ENCODE data around the gene PKHD1. TPM values are rescaled to one million over a fixed set of nuclear protein-coding genes. Genes with fewer than 3 reads are reported as not detected.
A peak's percentile ranks its signal among the peaks of the same experiment; 100 is the strongest.

PKHD1 gene
- total and polyA plus RNA-seq, 11 donors = 0.02 to 0.04 TPM; not detected in 9

GRCh38 chr6:52000064-52000463 is 87.3 kb downstream of the PKHD1 start:
- Histone ChIP-seq H3K4me3 (no peak overlapping the region), H3K27me3 (peaks cover 0 to 10% (median 0%) of the 10 kb centered on the region in 9 donors), H3K36me3 (no peaks in the 10 kb centered on the region), H3K4me1 (no peaks in the 10 kb centered on the region), H3K9me3 (no peaks in the 10 kb centered on the region), H3K27ac (no peak overlapping the region)
- intact Hi-C loops (cut with DNase I) = no loop called here
- WGBS, 4 donors = 83 to 88% (median 84%) methylated on average over 3 of the region's 3 CpGs
- DNase-seq (no peak), ATAC-seq (no peak)
- TF ChIP-seq POLR2A (IDR thresholded peaks at IDR 0.05) = no peak
- no peak for TF ChIP-seq CTCF (IDR thresholded peaks at IDR 0.05)

- no peaks in the 10 kb centered on the region for H3K36me3 ChIP-seq
- DNase-seq (no peak), ATAC-seq (no peak)
- H3K27me3 ChIP-seq = peaks cover 0 to 10% (median 0%) of the 10 kb centered on the region in 9 donors
- peak overlapping the region in 1 of 12 donors; percentile 48 for H3K27ac ChIP-seq
- H3K9me3 ChIP-seq = no peaks in the 10 kb centered on the region
- H3K4me3 ChIP-seq = no peak overlapping the region
- TF ChIP-seq CTCF (IDR thresholded peaks at IDR 0.05) = no peak
- intact Hi-C loops (cut with DNase I) = no loop called here
- H3K4me1 ChIP-seq = no peaks in the 10 kb centered on the region
- 78 to 88% (median 80%) methylated on average over 6 of the region's 6 CpGs for WGBS, 4 donors
These were observed 91.0 kb downstream of the PKHD1 start for GRCh38 chr6:51996296-51996947.

GRCh38 chr6:51995214-51995755 is 92.1 kb downstream of the PKHD1 start:
- intact Hi-C loops (cut with DNase I) = no loop called here
- ATAC-seq (no peak), DNase-seq (no peak)
- H3K36me3 ChIP-seq = no peaks in the 10 kb centered on the region
- H3K27ac ChIP-seq = peak overlapping the region in 1 of 12 donors; percentile 48
- H3K27me3 ChIP-seq = peaks cover 0 to 10% (median 0%) of the 10 kb centered on the region in 9 donors
- H3K4me3 ChIP-seq = no peak overlapping the region
- TF ChIP-seq POLR2A (IDR thresholded peaks at IDR 0.05) (no peak), CTCF (IDR thresholded peaks at IDR 0.05) (no peak)
- H3K9me3 ChIP-seq = no peaks in the 10 kb centered on the region
- H3K4me1 ChIP-seq = no peaks in the 10 kb centered on the region
- WGBS, 4 donors = 35 to 51% (median 45%) methylated on average over 1 of the region's 1 CpG

- H3K27ac ChIP-seq = no peak overlapping the region
- intact Hi-C loops (cut with DNase I) = no loop called here
- no peak overlapping the region for H3K4me3 ChIP-seq
- no peaks in the 10 kb centered on the region for H3K9me3 ChIP-seq
- TF ChIP-seq CTCF (IDR thresholded peaks at IDR 0.05) (no peak), POLR2A (IDR thresholded peaks at IDR 0.05) (no peak)
- no peak for ATAC-seq
- 59 to 67% (median 64%) methylated on average over 3 of the region's 3 CpGs for WGBS, 4 donors
- H3K4me1 ChIP-seq = no peaks in the 10 kb centered on the region
- DNase-seq = no peak
- no peaks in the 10 kb centered on the region for H3K36me3 ChIP-seq
- H3K27me3 ChIP-seq = peaks cover 0 to 4% (median 0%) of the 10 kb centered on the region in 9 donors
These were observed 94.5 kb downstream of the PKHD1 start for GRCh38 chr6:51992876-51993275.

All from heart left ventricle (tissue), 16 donors.